Testis (tissue), 3 donors: ENCODE measurements around the gene SLC39A9. TPM values are rescaled to one million over a fixed set of nuclear protein-coding genes. Genes with fewer than 3 reads are reported as not detected.

ENCODE experiments used
- DNase-seq: peaks from one replicate; pipeline ENCODE4 v3.0.0-alpha.2; 2019
- H3K27ac ChIP-seq, 2 donors: fragments of 200-600 bp; sonication (generic); one replicate each; pipeline ENCODE4 v1.5.1; 2019
- H3K27me3 ChIP-seq: fragments of 200-600 bp; sonication (generic); one replicate; pipeline ENCODE4 v1.5.1; 2019
- H3K36me3 ChIP-seq: fragments of 200-600 bp; sonication (generic); one replicate; pipeline ENCODE4 v1.5.1; 2017; ENCODE audit warnings: low read depth; ENCODE audit errors: missing control alignments
- H3K4me1 ChIP-seq: fragments of 200-600 bp; sonication (generic); one replicate; pipeline ENCODE4 v1.5.1; 2019
- H3K4me3 ChIP-seq, 2 donors: fragments of 200-600 bp; sonication (generic); one replicate each; pipeline ENCODE4 v1.5.1; 2017 to 2019
- H3K9me3 ChIP-seq: fragments of 200-600 bp; sonication (generic); one replicate; pipeline ENCODE4 v1.5.1; 2017
- POLR2A ChIP-seq: fragments of 450-650 bp; IDR thresholded peaks from one replicate; pipeline ENCODE4 v1.6.1; 2017; ENCODE audit warnings: antibody characterized with exemption, mild to moderate bottlenecking, moderate library complexity
- WGBS, 2 donors: methylation state at CpG; one replicate each; pipeline ENCODE4 v1.1.5; 2018; 5-methylcytosine and 5-hydroxymethylcytosine counted together
- intact Hi-C: fragments of 100-400 bp; cut with DNase I; formaldehyde crosslinking; loops from one replicate; pipeline ENCODE4 v1.15.1; 2023; ENCODE audit warnings: low total_unique reads
- polyA plus RNA-seq: library from polyadenylated mRNA; stranded (reverse); fragments of 350-450 nt; fragmentation: Illumina TruSeq; extraction: RNeasy Lipid Tissue Mini Kit (QIAGEN cat#74804); gene quantifications from one replicate; pipeline ENCODE4 v1.2.3, GENCODE V29; 2014; ENCODE audit warnings: low read depth, low replicate concordance; ENCODE audit not compliant: insufficient read depth
- total RNA-seq, 2 donors: library from RNA; depleted of rRNA; stranded (reverse); fragments of >200 nt; gene quantifications; one replicate each; pipeline ENCODE4 v1.2.3, GENCODE V29; 2016
- TF ChIP-seq, protein P1 (sequence below), 3 experiments: fragments of 450-650 bp in 2 of 3; fragments of 200-600 bp in 1 of 3; sonication (generic) in 1 of 3; IDR thresholded peaks; one replicate each; pipeline ENCODE4 v1.5.1; 2016 to 2019; ENCODE audit warnings: antibody characterized with exemption in 3 of 3, mild to moderate bottlenecking in 2 of 3, moderate library complexity in 1 of 3

SLC39A9 gene
- total and polyA plus RNA-seq, 3 donors from 2014 or later: 38.0 to 73.3 (median 59.9) TPM

DNA sequence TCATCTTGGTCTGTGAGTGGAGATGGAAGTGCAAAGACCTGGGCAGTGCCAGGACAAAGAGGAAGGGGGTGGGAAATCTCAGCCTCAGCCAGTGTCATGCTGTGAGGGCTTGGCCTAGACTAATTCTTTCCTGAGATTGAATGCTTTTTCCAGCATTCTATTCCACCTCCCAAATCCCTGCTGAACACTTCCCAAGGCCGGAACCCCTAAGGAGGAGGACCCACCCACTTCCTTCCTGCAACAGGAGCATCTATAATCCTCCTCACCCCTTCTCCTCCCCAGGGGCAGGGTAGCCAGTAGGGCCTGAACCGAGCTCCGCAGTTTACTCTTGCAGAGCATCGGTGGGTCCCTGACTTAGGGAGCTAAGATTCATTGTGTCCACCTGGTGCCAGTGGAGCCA is 89.3 kb downstream of the SLC39A9 start:
- DNase-seq: no peak
- no peak overlapping the region for H3K27ac ChIP-seq
- peaks cover 14% of the 10 kb centered on the region for H3K4me1 ChIP-seq
- no peaks in the 10 kb centered on the region for H3K27me3 ChIP-seq
- H3K4me3 ChIP-seq: no peak overlapping the region
- H3K9me3 ChIP-seq: no peaks in the 10 kb centered on the region
- H3K36me3 ChIP-seq: no peaks in the 10 kb centered on the region
- intact Hi-C loops: no loop called here
- TF ChIP-seq, protein P1, sequence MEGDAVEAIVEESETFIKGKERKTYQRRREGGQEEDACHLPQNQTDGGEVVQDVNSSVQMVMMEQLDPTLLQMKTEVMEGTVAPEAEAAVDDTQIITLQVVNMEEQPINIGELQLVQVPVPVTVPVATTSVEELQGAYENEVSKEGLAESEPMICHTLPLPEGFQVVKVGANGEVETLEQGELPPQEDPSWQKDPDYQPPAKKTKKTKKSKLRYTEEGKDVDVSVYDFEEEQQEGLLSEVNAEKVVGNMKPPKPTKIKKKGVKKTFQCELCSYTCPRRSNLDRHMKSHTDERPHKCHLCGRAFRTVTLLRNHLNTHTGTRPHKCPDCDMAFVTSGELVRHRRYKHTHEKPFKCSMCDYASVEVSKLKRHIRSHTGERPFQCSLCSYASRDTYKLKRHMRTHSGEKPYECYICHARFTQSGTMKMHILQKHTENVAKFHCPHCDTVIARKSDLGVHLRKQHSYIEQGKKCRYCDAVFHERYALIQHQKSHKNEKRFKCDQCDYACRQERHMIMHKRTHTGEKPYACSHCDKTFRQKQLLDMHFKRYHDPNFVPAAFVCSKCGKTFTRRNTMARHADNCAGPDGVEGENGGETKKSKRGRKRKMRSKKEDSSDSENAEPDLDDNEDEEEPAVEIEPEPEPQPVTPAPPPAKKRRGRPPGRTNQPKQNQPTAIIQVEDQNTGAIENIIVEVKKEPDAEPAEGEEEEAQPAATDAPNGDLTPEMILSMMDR (IDR thresholded peaks at IDR 0.05): no peak
- TF ChIP-seq POLR2A: no peak
- WGBS, 2 donors: 82 to 92% methylated on average over 4 of the region's 4 CpGs

DNA sequence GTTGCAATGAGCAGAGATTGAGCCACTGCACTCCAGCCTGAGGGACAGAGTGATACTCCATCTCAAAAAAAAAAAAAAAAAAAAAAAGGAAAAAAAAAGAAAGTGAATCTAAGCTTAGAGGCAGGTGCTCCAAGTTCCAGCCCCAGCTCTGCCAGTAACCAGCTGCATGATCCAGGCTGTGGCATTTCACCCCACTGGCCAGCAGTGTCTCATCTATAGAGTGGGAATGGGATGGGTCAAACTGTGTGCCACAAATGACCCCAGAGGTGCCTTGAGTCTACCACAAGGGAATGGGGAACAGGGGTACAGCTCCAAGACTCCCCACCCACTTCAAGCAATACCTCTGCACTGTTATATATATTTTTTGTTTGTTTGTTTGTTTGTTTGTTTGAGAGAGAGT is 91.0 kb downstream of the SLC39A9 start:
- intact Hi-C loops: no loop called here
- no peaks in the 10 kb centered on the region for H3K36me3 ChIP-seq
- H3K4me3 ChIP-seq: no peak overlapping the region
- no peaks in the 10 kb centered on the region for H3K27me3 ChIP-seq
- H3K9me3 ChIP-seq: no peaks in the 10 kb centered on the region
- DNase-seq: no peak
- H3K27ac ChIP-seq: no peak overlapping the region
- peaks cover 4% of the 10 kb centered on the region for H3K4me1 ChIP-seq
- TF ChIP-seq, protein P1 (IDR thresholded peaks at IDR 0.05): no peak
- no peak for TF ChIP-seq POLR2A

DNA sequence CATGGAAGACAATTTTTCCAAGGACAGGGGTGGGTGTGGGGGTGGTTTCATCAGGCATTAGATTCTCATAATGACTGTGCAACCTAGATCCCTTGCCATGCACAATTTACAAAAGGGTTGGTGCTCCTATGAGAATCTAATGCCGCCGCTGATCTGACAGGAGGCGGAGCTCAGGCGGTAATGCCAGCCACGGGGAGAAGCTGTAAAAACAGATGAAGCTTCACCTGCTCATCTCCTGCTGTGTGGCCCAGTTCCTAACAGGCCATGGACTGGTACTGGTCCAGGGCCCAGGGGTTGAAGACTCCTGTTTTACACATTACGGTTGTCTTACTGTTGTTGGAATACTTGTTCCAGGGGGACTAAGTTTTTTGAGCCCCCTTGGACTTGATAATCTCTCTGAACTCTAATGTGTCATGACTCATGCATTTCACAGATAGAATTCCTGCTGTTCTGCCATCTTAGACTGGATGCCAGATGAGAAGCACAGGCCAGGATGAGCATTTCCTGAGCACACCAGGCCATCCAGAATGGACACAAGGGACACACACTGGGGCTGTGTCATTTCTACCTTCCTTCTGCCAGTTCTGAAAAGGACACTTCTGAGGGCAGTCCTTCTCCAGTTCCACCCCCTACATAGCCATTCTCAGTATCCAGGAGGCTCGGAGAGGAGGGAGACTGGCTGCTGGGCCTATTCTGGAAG is 91.9 kb downstream of the SLC39A9 start:
- Histone ChIP-seq H3K4me3 (no peak overlapping the region), H3K36me3 (no peaks in the 10 kb centered on the region), H3K9me3 (no peaks in the 10 kb centered on the region), H3K4me1 (no peaks in the 10 kb centered on the region), H3K27me3 (no peaks in the 10 kb centered on the region), H3K27ac (no peak overlapping the region)
- TF ChIP-seq, protein P1 (IDR thresholded peaks at IDR 0.05): no peak
- no peak for TF ChIP-seq POLR2A
- intact Hi-C loops: no loop called here
- no peak for DNase-seq
- WGBS, 2 donors: 87 to 90% methylated on average over 7 of the region's 7 CpGs

DNA sequence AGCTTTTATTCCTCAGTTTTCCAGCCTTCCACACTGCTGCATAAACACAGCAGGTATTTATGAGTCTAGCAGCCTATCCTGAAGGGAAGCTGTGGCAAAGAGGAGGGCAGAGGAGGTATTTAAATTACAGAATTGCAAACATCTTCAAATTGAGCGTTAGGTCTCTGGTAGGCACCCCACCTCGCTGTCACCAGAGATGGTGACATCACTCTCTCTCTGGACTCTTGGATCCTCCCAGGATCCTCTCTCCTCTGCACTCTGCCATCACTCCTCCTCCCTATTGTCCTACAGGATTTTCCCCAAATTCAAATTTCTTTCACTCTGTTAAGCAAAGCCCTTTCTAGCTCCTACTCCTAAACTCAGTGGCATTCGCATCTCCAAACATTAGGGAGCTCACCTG is 92.7 kb downstream of the SLC39A9 start:
- WGBS, 2 donors: 93% methylated on average over 3 of the region's 3 CpGs
- intact Hi-C loops: no loop called here
- no peaks in the 10 kb centered on the region for H3K9me3 ChIP-seq

More for the DNA sequence above, 92.7 kb downstream of the SLC39A9 start:
- H3K27me3 ChIP-seq: no peaks in the 10 kb centered on the region
- H3K36me3 ChIP-seq: no peaks in the 10 kb centered on the region
- no peak overlapping the region for H3K4me3 ChIP-seq
- TF ChIP-seq, protein P1 (IDR thresholded peaks at IDR 0.05): no peak
- TF ChIP-seq POLR2A: no peak
- H3K27ac ChIP-seq: no peak overlapping the region
- H3K4me1 ChIP-seq: no peaks in the 10 kb centered on the region
- no peak for DNase-seq
